Measurements from ENCODE around the gene SDHB.

SDHB gene

DNA sequence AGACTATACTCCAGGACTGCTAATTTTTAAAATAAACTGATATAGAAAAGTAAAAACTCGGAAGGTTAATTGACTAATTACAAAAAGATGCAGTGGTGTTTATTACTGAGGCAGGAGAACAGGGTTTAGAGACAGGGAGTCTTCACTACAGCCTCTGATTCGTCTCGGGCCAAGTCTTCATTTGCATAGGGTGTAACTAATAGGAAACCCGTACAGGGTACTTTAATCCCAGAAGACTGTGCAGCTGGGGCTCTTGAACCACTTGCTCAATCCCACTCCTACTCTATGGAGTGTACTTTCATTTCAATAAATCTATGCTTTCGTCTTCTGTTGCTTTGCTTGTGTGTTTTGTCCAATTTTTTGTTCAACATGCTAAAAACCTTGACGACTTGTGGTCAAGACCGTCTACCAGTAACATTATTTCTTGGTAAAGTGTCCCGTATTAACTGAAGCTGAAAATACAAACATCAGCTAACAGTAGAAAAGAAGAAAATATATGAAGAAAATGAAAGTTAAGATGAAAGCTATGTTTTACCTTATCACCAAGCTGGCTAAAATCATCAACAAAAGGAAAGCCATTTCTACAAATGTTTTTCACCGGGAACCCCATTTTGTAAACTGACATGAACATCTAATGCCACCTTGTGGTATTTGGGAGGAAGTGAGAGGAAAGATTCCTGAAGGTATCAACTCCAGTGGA, 8.0 kb downstream of the SDHB start:
- no peak for DNase-seq (ENCODE audit: low spot score)

DNA sequence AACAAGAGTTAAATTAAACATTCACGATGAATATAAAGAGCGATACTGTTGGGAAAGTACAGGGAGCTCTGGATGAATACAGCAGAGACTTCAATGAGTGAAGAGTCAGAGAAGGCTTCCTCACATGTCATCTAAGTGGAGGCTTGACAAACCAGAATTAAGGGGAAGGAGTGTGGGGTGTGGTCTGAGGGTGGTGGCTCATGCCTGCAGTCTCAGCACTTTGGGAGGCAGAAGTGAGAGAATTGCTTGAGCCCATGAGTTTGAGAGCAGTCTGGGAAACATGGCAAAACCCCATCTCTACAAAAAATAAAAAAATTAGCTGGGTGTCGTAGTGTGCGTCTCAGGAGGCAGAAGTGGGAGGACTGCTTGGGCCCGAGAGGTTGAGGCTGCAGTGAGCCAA, 8.7 kb downstream of the SDHB start:
- DNase-seq (ENCODE audit: low spot score) = no peak

DNA sequence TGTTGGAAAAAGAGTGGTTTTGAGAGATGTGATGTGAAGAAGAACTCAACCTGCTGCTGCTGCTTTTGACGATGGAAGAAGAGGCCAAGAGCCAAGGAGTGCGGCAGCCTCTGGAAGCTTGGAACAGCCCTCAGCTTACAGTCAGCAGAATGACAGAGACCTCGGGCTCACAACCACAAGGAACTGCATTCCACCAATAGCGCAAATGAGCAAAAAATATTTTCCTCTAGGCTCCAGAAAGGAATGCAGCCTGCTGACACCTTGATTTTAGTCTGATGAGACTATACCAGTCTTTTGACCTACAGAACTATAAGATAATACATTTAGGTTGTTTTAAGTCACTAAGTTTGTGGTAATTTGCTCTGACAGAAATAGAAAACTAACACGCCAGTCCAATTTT, 10.2 kb downstream of the SDHB start:
- DNase-seq (ENCODE audit: low spot score) = no peak

DNA sequence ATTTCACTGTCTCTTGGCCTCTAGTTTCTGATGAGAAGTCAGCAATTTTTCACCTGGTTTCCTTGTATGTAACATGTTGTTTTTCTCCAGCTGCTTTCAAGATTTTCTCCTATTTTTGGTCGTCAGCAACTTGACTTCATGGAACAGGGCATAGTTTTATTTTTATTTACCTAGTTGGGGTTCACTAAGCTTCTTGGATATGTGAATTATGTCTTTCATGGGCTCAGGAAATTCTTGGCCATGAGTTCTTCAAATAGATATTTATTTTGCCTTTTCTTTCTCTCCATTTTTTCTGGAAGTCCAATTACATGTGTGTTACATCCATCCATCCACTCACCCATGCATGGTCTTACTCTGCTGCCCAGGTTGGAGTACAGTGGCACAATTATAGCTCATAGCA, 13.7 kb downstream of the SDHB start:
- DNase-seq (ENCODE audit: low spot score) = no peak

DNA sequence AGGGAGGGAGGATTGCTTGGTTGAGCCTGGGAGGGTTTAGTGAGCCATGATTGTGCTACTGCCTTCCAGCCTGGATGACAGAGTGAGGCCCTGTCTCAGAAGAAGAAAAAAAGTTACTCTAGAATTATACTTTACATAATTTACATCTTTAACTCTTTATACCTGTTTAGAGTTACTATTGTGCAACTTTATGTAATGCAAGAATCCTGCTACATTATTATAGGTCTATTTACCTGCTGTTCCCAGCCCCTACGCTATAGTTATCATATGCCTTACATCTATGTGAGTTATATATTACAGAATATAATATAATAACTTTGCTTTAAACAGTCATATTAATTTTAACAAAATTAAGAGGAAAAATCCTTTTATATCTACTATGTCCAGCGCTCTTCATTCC, 14.3 kb downstream of the SDHB start:
- no peak for DNase-seq (ENCODE audit: low spot score)

DNA sequence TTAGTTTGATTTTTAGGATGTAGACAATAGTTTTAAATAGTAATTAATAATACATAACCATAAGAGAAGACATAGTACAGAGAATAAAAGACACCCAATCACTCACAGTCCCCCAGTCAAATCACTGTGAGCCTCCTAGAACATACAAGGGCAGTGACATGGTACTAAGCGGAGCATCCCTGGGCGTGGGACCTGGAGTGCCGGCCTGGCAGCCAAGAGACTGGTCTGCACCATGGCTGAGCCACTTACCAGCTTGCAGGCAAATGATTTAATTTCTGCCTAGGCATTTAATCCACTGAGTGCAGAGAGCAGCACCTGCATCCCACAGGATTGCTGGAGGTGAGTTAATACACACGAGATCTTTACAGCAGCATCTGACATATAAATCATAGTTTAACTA, 20.4 kb downstream of the SDHB start:
- DNase-seq (ENCODE audit: low spot score) = no peak

DNA sequence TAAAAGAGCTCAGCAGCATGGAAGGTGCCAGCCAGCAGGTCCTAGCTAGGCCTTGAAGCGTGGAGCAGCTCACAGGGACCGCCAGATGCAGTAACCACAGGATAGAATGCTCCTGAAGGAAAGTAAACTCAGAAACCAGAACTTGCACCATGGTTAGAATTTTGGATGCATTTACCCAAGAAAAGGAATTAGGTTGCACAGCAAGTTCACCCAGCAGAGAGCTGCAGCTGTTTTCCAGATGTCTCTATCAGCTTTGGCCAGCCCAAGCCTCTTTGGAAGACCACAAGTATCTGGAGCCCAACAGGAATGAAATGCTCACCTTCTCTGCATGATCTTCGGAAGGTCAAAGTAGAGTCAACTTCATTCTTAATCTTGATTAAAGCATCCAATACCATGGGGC, 21.1 kb downstream of the SDHB start:
- no peak for DNase-seq (ENCODE audit: low spot score)

DNA sequence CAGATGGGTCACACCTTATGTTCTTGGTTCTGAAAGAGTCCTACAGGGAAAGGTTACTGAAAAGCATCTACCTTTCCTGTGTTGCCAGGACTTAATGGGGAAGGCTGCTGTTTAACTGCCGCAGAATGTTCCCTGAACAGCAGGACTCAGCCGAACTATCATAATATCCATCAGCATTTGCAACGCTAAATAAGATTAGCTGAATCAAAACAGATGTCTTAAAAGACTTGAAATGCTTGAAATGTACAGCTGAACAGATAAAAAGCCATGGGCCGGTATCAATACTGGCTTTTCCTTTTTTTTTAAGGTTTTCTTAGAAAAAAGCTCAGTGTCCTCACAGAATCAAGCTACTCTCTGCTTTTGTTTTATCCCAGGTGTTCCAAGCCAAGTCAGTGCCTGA, 22.4 kb downstream of the SDHB start:
- DNase-seq (ENCODE audit: low spot score) = no peak

DNA sequence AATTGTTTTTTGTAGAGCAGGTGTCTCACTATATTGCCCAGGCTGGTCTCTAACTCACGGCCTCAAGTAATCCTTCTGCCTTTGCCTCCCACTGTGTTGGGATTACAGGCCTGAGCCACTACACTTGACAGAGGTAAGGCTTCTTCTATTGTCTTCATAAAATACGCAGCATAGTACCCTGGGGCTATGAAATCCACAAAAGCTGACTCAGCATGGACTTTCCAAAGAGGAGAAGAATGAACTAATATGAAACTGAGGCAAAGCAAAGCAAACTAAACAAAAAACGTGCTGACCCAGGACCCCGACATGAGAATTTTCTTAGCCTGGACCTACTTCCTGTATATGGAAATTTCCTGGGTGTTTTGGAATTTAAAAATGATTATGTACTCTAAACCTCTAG, 23.6 kb downstream of the SDHB start:
- DNase-seq (ENCODE audit: low spot score) = no peak

DNA sequence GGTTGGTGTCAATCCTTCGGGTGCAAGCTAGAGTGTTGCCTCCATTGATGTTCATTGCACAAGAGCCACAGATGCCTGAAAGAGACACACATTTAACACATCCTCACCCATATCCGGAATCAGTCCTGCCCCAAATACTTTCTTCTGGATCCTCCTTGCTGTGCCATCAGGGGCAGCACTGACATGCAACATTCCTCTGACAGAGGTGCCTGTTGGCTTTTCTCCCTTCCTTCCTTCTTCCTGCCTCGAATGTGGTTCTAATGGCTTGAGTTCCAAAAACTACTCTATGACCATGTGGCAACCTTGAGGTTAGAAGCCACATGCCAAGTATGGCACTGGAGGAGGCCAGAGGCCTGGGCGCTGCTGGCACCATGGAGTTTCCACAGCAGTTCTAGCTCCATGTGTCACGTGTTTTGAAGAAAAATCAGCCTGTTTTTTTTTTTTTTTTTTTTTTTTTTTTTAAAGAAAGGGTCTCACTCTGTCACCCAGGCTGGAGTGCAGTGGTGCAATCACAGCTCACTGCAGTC, 25.1 kb downstream of the SDHB start:
- DNase-seq (ENCODE audit: low spot score) = no peak

DNA sequence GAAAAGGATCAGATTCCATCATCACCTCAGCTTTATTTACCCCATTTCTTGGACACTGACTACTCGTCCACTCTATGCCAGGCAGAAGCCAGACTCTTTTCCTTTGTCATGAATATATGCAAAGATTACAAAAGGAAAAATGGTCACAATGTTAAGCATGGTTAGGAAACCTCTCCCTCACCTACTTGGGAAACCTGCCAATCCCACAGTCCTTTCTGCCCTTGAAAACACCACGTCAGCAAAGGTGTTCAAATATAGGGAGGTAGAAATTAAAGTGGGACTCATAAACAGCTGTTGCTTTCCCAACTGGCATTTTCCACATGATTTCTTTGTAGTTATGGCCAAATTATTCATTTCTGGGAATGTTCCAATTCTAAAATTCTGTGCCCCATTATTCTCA, 25.9 kb downstream of the SDHB start:
- no peak for DNase-seq (ENCODE audit: low spot score)

DNA sequence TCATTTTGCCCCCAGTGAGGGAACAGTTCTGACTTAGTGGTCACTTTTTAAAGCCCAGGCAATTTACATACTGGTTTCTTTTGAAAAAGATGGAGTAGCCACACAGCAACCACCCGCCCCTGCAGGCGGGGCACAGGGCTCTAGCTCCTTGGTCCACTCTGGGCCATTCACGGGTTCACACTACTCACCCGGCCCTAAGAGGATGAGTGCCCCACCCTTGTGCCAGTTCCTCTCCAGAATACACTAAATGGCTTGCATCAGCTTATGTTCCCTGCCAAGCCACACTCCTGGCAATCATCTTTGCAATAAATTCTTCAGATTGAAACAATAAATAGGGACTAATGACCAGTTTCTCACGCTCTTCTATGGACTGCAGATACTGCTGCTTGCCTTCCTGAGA, 26.4 kb downstream of the SDHB start:
- no peak for DNase-seq (ENCODE audit: low spot score)

DNA sequence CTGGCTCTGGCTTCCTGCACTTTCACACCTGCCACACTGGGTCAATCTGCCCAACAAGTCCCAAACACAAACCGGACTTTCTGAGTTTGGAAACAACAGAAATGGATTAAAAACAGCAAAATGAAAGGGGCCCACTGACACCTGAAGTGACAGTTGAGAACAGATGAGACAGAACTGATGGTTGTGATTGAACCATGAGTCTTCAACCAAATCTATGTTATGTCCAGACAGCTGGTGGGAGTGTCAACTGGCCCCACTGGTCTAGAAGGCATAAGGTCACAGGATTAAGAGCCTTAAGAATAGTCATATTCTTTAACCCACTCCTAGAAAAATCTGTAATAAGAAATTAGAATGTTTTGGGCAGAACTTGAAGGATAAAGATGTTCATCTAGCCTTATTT, 29.1 kb downstream of the SDHB start:
- no peak for DNase-seq (ENCODE audit: low spot score)

DNA sequence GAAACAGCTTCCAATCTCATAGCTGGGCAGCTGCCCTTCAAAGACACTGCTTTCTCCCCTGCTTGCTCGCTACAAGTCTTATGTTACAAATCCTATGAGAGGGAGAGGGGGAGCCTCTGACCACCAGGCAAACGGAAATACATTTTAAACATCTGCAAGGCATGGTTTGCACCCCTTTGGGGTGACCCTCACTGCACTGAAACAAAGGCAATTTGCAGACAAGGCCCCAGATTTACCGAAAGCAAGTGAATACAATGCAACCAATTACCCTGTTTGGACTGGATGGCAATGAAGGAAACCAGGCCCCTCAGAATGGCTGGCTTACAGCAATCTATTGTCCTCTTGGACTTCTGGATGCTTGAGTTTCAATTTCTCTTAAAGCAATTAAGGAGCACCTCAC, 30.3 kb downstream of the SDHB start:
- no peak for DNase-seq (ENCODE audit: low spot score)

DNA sequence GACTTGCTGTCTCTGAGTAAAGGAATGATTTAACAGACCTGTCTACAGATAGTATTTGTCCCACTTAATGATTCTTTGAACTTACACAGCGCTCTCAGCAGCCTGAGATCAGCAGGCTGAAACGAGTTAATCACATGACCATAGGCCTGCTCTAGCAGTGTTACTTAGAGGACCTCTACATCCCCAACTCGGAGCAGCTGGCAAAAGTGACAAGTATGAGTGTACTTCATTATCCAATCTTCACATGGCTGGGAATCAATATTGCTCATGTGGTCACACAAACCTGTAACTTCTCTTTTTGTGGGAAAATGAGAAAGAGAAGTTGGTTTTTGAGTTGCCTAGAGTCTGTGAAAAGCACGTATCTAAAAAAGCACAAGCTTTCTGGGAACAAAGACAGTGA, 30.7 kb downstream of the SDHB start:
- no peak for DNase-seq (ENCODE audit: low spot score)

DNA sequence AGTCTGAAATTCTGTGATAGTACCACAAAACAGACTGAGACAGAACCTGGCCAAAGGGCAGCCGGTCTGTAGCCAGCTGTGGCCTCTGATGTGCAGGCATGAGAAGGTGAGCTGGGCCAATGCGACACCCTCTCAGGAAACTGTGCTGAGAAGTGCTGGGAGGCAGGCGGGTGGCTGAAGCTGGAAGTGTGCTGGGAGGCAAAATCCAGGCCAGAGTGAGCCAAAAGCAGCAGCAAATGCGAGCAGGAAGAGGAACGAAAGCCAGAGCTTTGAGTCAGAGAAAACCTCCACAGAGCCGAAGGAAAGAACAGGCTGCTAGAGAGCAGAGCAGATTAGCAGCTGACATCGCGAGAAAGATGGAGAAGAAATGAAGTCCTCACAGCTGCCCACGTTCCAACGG, 31.9 kb downstream of the SDHB start:
- DNase-seq (ENCODE audit: low spot score) = no peak

DNA sequence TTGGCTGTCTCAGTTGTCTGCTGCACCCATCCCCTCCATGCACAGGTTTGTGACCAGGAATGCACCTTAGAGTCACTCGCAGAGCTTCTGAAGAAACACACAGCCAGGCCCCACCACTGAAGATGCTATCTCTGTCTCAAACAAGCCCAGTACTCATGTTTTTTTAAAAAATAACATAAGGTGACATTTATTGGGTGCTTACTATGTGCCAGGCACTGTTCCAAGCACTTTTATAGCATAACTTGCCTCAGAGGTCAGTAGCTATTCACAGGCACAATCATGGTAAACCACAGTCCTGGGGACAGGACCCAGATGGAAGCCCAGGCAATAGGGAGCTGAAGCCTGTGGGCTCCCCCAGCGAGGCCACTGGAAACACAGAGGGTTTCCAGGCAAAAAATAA, 33.3 kb downstream of the SDHB start:
- DNase-seq (ENCODE audit: low spot score) = no peak

DNA sequence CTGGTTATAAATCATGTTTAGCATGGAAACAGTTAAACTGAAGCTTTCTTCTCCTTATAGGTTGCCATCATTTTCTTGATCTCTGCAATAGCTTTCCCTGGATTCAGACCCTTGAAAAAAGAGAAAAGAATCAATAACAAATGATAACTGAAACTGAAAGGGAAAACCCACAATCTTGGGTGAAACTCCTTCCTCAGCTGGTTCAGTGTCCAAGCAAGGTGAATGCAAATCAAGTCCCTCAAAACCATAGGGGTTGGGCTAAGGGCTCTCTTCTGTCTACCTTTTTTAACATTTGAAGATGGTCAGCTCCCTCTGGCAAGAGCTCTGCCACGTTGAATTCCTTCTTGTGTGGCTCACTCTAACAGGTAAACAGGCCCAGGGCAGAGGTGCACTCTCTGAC, 35.0 kb downstream of the SDHB start:
- no peak for DNase-seq (ENCODE audit: low spot score)

DNA sequence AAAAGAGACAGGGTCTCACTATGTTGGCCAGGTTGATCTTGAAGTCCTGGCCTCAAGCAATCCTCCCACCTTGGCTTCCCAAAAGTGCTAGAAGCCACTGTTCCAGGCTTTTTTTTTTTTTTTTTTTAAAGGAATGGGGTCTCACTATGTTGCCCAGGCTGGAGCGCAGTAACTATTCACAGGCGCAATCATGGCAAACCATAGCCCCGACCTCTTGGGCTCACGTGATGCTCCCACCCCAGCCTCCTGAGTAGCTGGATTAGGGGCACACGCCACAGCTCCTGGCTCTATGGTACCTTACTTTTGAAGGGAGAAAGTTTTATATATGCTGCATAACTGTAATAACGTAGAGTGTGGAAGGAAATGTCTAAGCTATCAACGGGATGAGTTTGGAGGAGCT, 36.4 kb downstream of the SDHB start:
- DNase-seq (ENCODE audit: low spot score) = no peak

DNA sequence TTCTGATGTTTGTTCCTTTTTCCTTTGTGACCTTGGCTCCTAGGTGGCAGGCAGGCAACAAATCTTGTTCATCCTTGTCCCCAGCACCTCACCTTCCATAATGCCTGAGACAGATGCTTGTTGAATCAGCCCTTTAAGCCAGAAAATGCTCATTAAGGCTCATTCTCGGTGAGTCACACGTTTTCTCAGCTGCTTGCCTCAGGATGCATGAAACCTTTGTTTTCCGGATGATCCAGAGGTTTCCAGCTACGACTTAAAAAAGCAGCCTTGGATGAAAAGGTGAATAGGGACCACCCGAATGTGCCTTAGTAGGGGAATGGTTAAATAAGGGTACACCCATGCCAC, 37.5 kb downstream of the SDHB start:
- no peak for DNase-seq (ENCODE audit: low spot score)

DNA sequence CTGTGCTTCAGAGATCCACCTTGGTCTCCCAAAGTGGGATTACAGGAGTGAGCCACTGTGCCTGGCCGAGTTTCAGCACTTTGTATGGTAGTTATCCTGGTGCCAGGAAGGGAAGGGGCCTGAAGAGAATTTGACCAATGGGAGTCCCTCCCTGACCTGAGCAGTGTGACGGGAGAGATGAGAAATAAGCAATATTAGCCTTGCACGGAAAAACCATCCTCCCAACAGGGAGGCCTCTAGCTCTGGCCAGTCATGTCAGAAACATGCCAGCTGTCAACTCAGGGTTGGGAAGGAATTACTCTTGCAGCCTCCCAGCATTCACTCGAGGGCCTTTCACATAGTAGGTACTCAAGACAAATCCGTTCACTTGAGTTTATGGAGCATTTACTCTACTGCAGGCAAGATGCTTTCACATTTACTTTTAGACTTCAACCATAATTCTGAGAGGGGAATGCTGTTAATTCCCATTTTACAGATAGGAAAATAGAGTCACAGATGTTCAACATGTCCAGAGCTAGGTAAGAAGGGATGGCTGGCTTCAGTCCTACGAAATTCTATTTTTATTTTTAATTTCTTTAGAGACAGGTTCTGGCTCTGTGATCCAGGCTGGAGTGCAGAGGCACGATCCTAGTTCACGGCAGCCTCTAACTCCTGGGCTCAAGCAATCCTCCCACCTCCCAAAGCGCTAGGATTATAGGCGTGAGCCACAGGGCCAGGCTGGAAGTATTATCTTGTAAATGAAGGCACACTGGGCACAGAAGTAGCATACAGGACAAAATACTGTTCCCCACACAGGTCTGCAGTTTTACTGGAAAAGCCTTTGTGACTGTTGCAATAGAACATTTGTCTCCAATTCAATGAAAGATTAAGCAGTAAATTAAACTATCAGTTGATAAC, 38.9 kb downstream of the SDHB start:
- DNase-seq (ENCODE audit: low spot score) = no peak

DNA sequence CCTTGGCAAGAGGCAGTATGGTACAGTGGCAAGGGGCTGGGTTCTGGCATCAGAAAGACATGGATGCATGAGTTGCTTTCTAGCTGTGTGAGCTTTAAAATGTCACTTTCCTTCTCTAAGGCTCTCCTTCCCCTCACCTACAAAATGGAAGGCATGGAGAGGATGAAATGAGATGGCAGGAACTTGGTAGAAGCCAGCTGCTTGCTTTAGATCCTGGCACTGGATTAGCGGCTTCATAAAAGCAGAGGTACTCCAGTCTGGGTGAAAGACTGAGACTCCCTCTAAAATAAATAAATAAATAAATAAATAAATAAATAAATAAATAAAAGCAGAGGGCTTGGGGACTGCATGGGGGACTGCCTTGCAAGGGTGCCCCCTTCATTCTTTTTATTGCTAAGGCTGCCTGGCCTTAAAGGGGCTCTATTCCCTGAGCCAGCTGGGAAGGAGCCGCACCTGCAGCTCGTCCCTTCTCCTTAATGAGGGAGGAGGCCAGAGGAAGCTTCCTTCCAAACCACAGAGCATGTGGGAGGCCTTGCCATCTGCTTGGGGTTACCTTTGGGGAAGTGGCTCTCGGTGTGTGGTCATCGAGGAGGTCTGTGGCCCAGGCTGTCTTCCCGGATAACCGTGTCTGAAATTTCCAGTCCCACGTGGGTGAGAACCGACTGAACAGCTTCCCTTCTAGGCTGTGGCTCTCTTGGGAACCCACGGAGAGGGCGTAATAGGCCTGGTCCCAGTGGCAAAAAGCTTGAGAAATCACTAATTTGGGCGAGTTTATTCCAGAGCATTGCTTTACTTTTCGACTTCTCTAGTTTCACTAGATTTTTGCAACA, 40.1 kb downstream of the SDHB start:
- DNase-seq (ENCODE audit: low spot score) = no peak

Data from left forelimb (tissue), 1 donor.